GM23248 (cell line): ENCODE measurements around the gene VWA2. TPM values are rescaled to one million over a fixed set of nuclear protein-coding genes. Genes with fewer than 3 reads are reported as not detected.

Source experiments
- DNase-seq: peaks from one replicate; pipeline ENCODE4 v3.0.0-alpha.2; 2015
- H2AFZ ChIP-seq: fragments of 200-600 bp; sonication (generic); 2 replicates; pipeline ENCODE4 v1.6.1; 2016; ENCODE audit warnings: antibody characterized with exemption
- H3F3A ChIP-seq: fragments of 200-600 bp; sonication (generic); 2 replicates; pipeline ENCODE4 v1.6.1; 2016; ENCODE audit warnings: mild to moderate bottlenecking, antibody characterized with exemption, mixed run types; ENCODE audit not compliant: insufficient read depth
- H3K27ac ChIP-seq: fragments of 200-600 bp; sonication (generic); 2 replicates; pipeline ENCODE4 v1.5.1; 2016; ENCODE audit warnings: mild to moderate bottlenecking
- H3K27me3 ChIP-seq: fragments of 200-600 bp; sonication (generic); replicated peaks from 2 replicates; pipeline ENCODE4 v1.6.1; 2016; ENCODE audit warnings: mild to moderate bottlenecking; ENCODE audit not compliant: insufficient read depth
- H3K36me3 ChIP-seq: fragments of 200-600 bp; sonication (generic); 2 replicates; pipeline ENCODE4 v1.6.1; 2016; ENCODE audit warnings: low read depth, mild to moderate bottlenecking
- H3K4me1 ChIP-seq: fragments of 200-600 bp; sonication (generic); 2 replicates; pipeline ENCODE4 v1.6.1; 2016; ENCODE audit warnings: mild to moderate bottlenecking; ENCODE audit not compliant: insufficient read depth
- H3K4me2 ChIP-seq: fragments of 200-600 bp; sonication (generic); one replicate; pipeline ENCODE4 v1.6.1; 2016; ENCODE audit warnings: mild to moderate bottlenecking; ENCODE audit not compliant: unreplicated experiment
- H3K4me3 ChIP-seq: fragments of 200-600 bp; sonication (generic); 2 replicates; pipeline ENCODE4 v1.5.1; 2016; ENCODE audit warnings: mild to moderate bottlenecking
- H3K79me2 ChIP-seq: fragments of 200-600 bp; sonication (generic); 2 replicates; pipeline ENCODE4 v1.6.1; 2016; ENCODE audit warnings: mild to moderate bottlenecking; ENCODE audit not compliant: insufficient read depth
- H3K9ac ChIP-seq: fragments of 200-600 bp; sonication (generic); 2 replicates; pipeline ENCODE4 v1.6.1; 2016; ENCODE audit warnings: mild to moderate bottlenecking
- H3K9me2 ChIP-seq: fragments of 200-600 bp; sonication (generic); 2 replicates; pipeline ENCODE4 v1.6.1; 2016; ENCODE audit warnings: mixed run types, mild to moderate bottlenecking, moderate library complexity; ENCODE audit not compliant: insufficient read depth
- H3K9me3 ChIP-seq: fragments of 200-600 bp; sonication (generic); one replicate; pipeline ENCODE4 v1.6.1; 2017; ENCODE audit warnings: low read depth
- H4K20me1 ChIP-seq: fragments of 200-600 bp; sonication (generic); 2 replicates; pipeline ENCODE4 v1.6.0; 2016; ENCODE audit not compliant: insufficient read depth
- EZH2 ChIP-seq: fragments of 200-600 bp; sonication (generic); IDR thresholded peaks from 2 replicates; pipeline ENCODE4 v1.6.1; 2018; ENCODE audit warnings: antibody characterized with exemption, mild to moderate bottlenecking; ENCODE audit not compliant: insufficient read depth, poor library complexity, severe bottlenecking
- EZH2phosphoT487 ChIP-seq: fragments of 200-600 bp; sonication (generic); IDR thresholded peaks from 2 replicates; pipeline ENCODE4 v1.6.1; 2018; ENCODE audit warnings: antibody characterized with exemption, moderate library complexity, mild to moderate bottlenecking, low read depth; ENCODE audit not compliant: insufficient read depth
- WGBS, 2 experiments: methylation state at CpG; one replicate each; pipeline ENCODE4 v1.1.6; 2015 to 2017; ENCODE audit warnings: low lambda C conversion rate in 2 of 2, low coverage in 1 of 2; ENCODE audit errors: missing lambda C conversion rate in 2 of 2; 5-methylcytosine and 5-hydroxymethylcytosine counted together
- in situ Hi-C: fragments of 300-500 bp; cut with MboI; formaldehyde crosslinking; loops from 2 replicates; pipeline ENCODE4 v1.15.0; 2020
- polyA plus RNA-seq: library from polyadenylated mRNA; unstranded; fragments of >200 nt; fragmentation: Nextera tagmentation; extraction: Ambion mirVana; gene quantifications from 2 replicates; pipeline ENCODE4 v1.2.1, GENCODE V29; 2016
- total RNA-seq: library from RNA; depleted of rRNA; stranded (reverse); fragments of >200 nt; shearing (Covaris generic); gene quantifications from 2 replicates; pipeline ENCODE4 v1.2.3, GENCODE V29; 2014

VWA2 gene
- total and polyA plus RNA-seq, 2 experiments from 2014 or later: not detected

- 56 to 62% methylated on average over 10 of the region's 10 CpGs for WGBS, 2 experiments
- H3K4me3 ChIP-seq: no peak overlapping the region
- H3K4me2 ChIP-seq: no peak overlapping the region
- H3K79me2 ChIP-seq: no peaks in the 10 kb centered on the region
- DNase-seq: no peak
- H3K9ac ChIP-seq: no peak overlapping the region
- no peak overlapping the region for H3K27ac ChIP-seq
- no peaks in the 10 kb centered on the region for H4K20me1 ChIP-seq
- no peaks in the 10 kb centered on the region for H3K9me3 ChIP-seq
- H2AFZ ChIP-seq: 0 out of 2 replicates have a peak overlapping the region, but pooled peaks have one; percentile 78
- H3K36me3 ChIP-seq: no peaks in the 10 kb centered on the region
- TF ChIP-seq EZH2 (no peak), EZH2phosphoT487 (no peak)
- in situ Hi-C loops: no loop called here
- H3K9me2 ChIP-seq: no peaks in the 10 kb centered on the region
- peaks cover 7% of the 10 kb centered on the region; the same call in 1 of the 2 replicates for H3K27me3 ChIP-seq
- peaks cover 6% of the 10 kb centered on the region; the same call in 1 of the 2 replicates for H3F3A ChIP-seq
- peaks cover 15% of the 10 kb centered on the region for H3K4me1 ChIP-seq
Observed at GRCh38 chr10:114303556-114303955, 64.5 kb downstream of the VWA2 start.

- WGBS, 2 experiments: 1 to 3% methylated on average over 14 of the region's 14 CpGs
- peak overlapping the region; percentile 92 for H3K4me2 ChIP-seq
- H2AFZ ChIP-seq: peak overlapping the region; percentile 78
- DNase-seq: peak; percentile 86
- H3K9ac ChIP-seq: no peak overlapping the region
- no peaks in the 10 kb centered on the region for H3K9me3 ChIP-seq
- no peaks in the 10 kb centered on the region for H3K9me2 ChIP-seq
- no peaks in the 10 kb centered on the region for H3K79me2 ChIP-seq
- no peaks in the 10 kb centered on the region for H3K36me3 ChIP-seq
- H3K4me1 ChIP-seq: peaks cover 20% of the 10 kb centered on the region
- no peak overlapping the region for H3K27ac ChIP-seq
- peaks cover 6% of the 10 kb centered on the region; the same call in 1 of the 2 replicates for H3F3A ChIP-seq
- H3K27me3 ChIP-seq: peaks cover 4% of the 10 kb centered on the region; the same call in 1 of the 2 replicates
- no peaks in the 10 kb centered on the region for H4K20me1 ChIP-seq
- no peak for TF ChIP-seq EZH2phosphoT487
- no peak for TF ChIP-seq EZH2
- peak overlapping the region; percentile 57 for H3K4me3 ChIP-seq
- in situ Hi-C loops: no loop called here
Observed at GRCh38 chr10:114304017-114304570, 65.0 kb downstream of the VWA2 start.

- H3K9ac ChIP-seq: no peak overlapping the region
- no peaks in the 10 kb centered on the region; the same call in 1 of the 2 replicates for H3K27me3 ChIP-seq
- in situ Hi-C loops: no loop called here
- peak; percentile 59 for DNase-seq
- H4K20me1 ChIP-seq: no peaks in the 10 kb centered on the region
- peak overlapping the region; percentile 78 for H2AFZ ChIP-seq
- peak overlapping the region; percentile 57 for H3K4me3 ChIP-seq
- H3K9me2 ChIP-seq: no peaks in the 10 kb centered on the region
- H3K79me2 ChIP-seq: no peaks in the 10 kb centered on the region
- peaks cover 6% of the 10 kb centered on the region; the same call in 1 of the 2 replicates for H3F3A ChIP-seq
- peaks cover 24% of the 10 kb centered on the region for H3K4me1 ChIP-seq
- no peak for TF ChIP-seq EZH2
- TF ChIP-seq EZH2phosphoT487: no peak
- 4 to 14% methylated on average over 14 to 41 of the region's 41 CpGs for WGBS, 2 experiments
- H3K9me3 ChIP-seq: no peaks in the 10 kb centered on the region
- no peaks in the 10 kb centered on the region for H3K36me3 ChIP-seq
- H3K4me2 ChIP-seq: peak overlapping the region; percentile 92
- no peak overlapping the region for H3K27ac ChIP-seq
Observed at GRCh38 chr10:114304571-114305421, 65.7 kb downstream of the VWA2 start.

GRCh38 chr10:114305521-114305925, 66.5 kb downstream of the VWA2 start:
- no peak overlapping the region for H2AFZ ChIP-seq
- H3K4me1 ChIP-seq: peaks cover 24% of the 10 kb centered on the region
- peaks cover 6% of the 10 kb centered on the region; the same call in 1 of the 2 replicates for H3F3A ChIP-seq
- H3K4me3 ChIP-seq: no peak overlapping the region
- no peaks in the 10 kb centered on the region for H3K9me3 ChIP-seq
- H4K20me1 ChIP-seq: no peaks in the 10 kb centered on the region
- TF ChIP-seq EZH2phosphoT487: no peak
- no peak for TF ChIP-seq EZH2
- H3K27ac ChIP-seq: no peak overlapping the region
- DNase-seq: no peak
- no peak overlapping the region for H3K4me2 ChIP-seq
- 96% methylated on average over 18 of the region's 18 CpGs; no CpG with 5 or more reads in 1 of the 2 experiments for WGBS, 2 experiments
- H3K36me3 ChIP-seq: no peaks in the 10 kb centered on the region
- H3K27me3 ChIP-seq: no peaks in the 10 kb centered on the region; the same call in 1 of the 2 replicates
- in situ Hi-C loops: no loop called here
- no peaks in the 10 kb centered on the region for H3K9me2 ChIP-seq
- no peaks in the 10 kb centered on the region for H3K79me2 ChIP-seq
- H3K9ac ChIP-seq: no peak overlapping the region
